Activated CD4-positive, CD25-positive, alpha-beta regulatory T cell treated with anti-CD3 and anti-CD28 coated beads, Interleukin-2, amount 50 U/mL, for 72 hours (primary cell): Measurements from ENCODE around the gene VSTM5.
"Not testable (repeated sequence)": the region's sequence is repeated elsewhere in the genome, so short reads cannot be mapped to it uniquely, and the experiment has no call there.

ENCODE experiments used
- DNase-seq: peaks from one replicate; pipeline ENCODE4 v3.0.0; 2021

Gene VSTM5

DNA sequence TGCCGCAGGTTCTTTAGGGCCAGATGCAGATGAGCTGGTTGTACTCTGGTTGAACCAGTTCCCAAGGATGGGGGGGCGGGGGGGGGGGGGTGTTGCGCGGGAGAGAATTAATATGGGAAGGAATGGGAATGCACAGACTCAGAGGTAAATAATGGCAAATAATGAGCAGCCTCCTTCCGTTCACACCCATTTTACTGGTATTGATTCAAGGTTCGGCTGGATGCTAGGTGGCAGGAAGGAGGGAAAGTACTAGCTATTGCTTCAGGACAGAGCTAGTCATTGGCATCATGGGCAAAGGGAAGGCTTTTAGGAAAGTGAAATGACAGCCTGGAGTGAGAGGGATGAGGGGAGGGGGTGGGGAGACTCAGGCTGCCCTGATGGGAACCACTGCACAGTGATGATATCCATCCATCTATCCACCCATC, at the start of gene VSTM5:
Gene VSTM5 (minus strand): TSS at position 25 of the 425 bp plus-strand sequence. CDS start 116 bp downstream, outside the sequence.
- no peak for DNase-seq

GRCh38 chr11:93895106-93895862, 44.9 kb upstream of the VSTM5 start:
- no peak for DNase-seq

GRCh38 chr11:93890391-93891051, 40.1 kb upstream of the VSTM5 start:
- no peak for DNase-seq

DNA sequence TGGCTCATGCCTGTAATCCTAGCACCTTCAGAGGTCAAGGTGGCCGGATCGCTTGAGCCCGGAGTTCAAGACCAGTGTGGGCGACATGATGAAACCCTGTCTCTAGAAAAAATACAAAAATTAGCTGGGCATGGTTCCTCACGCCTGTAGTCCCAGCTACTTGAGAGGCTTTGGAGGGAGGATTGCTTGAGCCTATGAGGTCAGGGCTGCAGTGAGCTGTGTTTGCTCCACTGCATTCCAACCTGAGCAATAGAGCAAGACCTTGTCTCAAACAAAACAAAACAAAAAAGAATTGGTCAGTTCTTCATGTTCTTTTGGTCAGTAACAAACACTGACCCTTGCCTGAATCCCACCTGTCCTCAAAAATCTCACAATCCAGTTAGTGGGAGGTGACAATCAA, 36.7 kb upstream of the VSTM5 start:
- no peak for DNase-seq

- not testable (repeated sequence) for DNase-seq
Observed at GRCh38 chr11:93879114-93879513, 28.7 kb upstream of the VSTM5 start.

GRCh38 chr11:93875637-93876036, 25.2 kb upstream of the VSTM5 start:
- no peak for DNase-seq

- no peak for DNase-seq
Observed at GRCh38 chr11:93871526-93871925, 21.1 kb upstream of the VSTM5 start.

DNA sequence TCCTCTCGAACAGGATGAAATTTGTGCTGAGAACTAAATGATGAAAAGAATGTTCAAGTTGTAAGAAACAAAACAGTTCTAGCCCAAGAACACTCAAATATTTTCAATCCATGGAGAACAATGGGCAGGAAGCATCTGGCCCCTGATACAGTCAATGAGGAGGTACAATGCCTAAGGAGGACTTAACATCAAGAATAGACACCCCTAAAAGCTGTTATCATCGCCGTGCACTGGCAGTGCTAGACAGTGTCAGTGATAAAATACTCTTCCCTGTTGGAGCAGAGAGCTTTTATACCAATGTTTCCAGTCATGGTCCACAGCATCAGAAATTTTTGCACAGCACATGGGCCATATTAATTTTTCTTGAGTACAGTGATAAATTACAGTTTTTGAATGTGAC, 20.2 kb upstream of the VSTM5 start:
- no peak for DNase-seq

DNA sequence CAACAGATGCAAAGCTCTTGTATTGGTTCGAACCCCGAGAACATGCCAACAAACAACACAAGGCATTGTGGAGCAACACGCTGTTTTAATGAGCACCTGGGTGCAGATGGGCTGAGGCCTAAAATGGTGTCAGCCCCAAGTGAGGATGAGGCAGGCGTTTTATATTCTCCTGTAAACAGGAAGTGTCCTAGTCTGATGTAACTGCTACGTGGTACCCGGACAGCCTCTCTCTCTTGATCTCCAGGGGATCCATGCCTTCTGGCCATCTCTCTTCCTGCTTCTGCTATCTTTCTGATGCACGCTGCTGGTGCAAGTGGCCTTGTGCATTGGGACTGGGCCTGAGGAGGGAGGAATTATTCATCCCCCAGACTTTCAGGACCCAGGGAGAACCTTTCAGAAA, 19.4 kb upstream of the VSTM5 start:
- DNase-seq = no peak

DNA sequence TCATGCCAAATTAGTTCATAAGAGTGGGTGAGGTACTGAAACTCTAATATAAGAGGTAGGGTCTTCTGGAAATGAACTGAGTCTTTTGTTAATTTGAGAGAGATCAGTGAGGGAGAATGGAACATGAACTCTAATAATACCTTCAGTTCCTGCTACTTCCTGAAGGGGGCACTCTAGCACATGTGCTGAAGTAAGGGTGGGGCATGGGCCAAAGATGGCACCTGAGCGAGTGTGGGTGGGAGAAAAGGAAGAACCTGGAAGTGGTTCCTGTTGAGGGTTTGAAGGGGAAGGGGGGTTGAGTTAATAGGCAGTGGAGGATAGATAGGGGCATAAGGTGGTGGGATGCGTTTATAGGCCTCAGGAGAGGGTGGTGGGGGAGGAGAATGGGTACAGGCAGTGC, 18.0 kb upstream of the VSTM5 start:
- not testable (repeated sequence) for DNase-seq

- no peak for DNase-seq
Observed at GRCh38 chr11:93861808-93862207, 11.4 kb upstream of the VSTM5 start.

GRCh38 chr11:93858121-93858775, 7.8 kb upstream of the VSTM5 start:
- no peak for DNase-seq

GRCh38 chr11:93857413-93858120, 7.1 kb upstream of the VSTM5 start:
- no peak for DNase-seq

- no peak for DNase-seq
Observed at GRCh38 chr11:93852242-93852641, 1.8 kb upstream of the VSTM5 start.

DNA sequence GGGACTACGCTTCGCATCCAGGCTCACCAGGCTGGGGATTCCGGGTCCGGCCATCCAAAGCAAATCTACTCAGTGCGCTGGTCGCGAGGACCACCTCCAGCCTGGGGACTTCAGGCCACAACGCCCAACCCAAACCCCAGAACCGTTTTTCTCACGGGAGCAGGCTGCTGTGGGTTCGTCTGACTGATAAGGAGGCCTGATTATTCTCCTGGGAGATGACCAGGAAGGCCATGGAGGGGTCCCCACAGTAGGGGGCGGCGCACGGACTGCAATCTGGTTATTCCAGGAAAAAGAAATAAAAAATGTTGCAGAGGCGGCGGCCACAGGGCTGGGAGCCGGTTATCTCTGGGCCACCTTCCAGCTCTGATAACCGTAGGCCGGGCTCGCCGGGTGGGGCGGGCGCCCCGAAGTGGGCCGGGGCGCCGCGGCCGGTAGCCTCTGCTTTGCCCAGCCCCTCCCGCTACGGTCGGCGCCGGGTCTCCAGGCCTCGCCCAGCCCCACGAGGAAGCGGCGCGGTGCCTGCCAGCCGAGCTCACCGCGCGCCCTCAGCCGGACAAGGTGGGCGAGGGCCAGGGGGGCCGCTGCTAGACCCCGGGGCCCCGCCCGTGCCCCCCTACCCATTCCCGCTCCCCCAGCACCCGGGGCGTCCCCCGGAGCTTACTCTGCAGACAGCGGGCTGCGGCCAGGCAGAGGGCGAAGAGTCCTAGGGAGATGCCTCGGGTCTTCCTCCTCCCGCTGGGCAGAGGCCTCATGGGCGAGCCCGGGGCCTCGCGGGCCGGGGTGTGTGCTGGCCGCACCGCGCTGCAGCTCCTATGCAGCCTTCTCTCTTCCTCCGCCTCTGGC, 446 bp downstream of the VSTM5 start:
- no peak for DNase-seq

DNA sequence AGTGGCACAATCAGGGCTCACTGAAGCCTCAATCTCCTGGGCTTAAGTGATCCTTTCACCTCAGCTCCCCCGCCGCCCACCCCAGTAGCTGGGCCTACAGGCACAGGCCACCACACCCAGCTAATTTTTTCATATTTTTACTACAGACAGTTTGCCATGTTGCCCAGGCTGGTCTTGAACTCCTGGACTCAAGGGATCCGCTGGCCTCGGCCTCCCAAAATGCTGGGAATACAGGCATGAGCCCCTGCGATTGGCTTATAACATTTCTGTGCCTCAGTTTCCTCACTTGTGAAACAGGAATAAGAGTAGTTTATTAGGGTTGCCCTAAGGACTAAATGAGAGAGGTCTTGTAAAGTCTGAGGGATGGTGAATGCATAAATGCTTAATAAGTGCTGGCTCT, 1.2 kb downstream of the VSTM5 start:
- no peak for DNase-seq

- no peak for DNase-seq
Observed at GRCh38 chr11:93846411-93846810, 4.0 kb downstream of the VSTM5 start.

DNA sequence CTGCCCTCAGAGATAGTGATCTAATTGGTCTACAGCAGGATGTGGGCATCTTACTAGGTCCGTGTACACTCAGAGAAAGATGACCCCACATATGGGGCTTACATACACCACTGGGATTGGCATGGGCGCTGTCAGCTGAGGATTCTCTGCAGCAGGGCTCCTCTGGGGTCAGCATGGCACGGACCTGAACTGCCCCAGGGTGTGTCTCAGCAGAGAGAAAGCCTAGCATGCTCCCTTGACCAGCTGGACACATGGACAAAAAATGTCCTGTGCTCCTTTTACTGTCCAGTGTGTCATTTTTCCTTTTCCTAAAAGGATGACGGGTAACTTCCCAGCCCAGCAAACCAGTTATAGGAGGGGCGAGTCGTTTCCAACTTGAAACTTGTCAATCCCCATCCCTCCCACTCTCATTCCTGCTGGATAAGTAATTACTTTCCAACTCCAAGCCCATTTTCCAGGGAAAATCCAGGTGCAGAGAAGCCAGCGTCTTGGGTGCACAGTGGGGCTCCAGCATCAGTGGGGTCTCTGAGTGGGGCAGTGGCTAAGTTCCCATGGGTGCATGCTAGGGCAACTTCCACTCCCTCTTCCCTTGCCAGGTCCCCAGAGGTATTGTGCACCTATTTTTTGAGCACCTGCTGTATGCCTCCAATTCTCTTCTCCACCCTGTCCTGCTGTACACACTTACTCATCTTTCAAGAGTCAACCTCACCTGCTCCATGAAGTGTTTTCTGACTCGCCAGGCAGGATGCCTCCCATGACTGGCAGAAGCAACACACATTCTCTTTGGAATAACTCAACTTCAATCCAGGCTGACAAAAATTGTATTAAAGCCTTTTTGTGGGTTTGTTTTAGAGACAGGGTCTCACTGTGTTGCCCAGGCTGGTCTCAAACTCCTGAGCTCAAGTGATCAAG, 5.0 kb downstream of the VSTM5 start:
- DNase-seq = no peak

DNA sequence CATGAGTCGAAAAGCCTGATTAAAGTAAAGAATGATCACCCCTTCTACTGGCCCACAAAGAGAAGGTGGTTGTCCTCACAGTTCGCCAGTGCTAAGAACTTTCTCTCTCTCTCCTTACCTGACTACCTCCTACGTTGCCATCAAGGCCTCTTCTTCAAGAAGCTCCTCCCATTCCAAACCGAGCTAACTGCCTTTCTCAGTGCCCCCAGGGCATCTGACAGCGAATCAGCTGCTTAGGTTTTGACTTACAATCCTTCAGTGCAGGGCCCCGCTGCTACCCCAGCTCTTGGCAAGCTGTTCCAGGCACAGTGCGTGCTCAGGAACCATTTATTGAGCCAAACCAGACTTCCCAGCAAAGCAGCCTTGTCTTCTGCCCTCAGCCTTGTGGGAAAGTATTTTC, 5.8 kb downstream of the VSTM5 start:
- no peak for DNase-seq

DNA sequence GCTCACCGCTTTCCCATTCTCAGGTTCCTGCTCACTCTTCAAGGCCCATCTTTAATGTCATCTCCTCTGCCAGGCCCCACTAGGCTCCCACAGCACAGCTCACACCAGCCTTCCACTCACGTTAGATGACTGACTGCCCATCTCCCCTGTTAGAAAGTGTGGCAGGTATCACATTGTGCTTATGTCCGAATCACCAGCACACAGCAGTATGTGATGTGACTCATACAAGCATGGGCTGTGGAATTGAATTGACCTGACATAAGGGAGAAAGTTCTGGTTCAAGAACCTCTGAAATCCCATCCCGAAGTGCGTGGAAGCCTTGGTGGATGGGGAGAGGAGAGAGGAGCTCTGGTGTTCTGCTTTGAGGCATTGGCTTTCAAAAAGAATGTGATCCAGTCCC, 6.5 kb downstream of the VSTM5 start:
- no peak for DNase-seq

- no peak for DNase-seq
Observed at GRCh38 chr11:93842461-93842860, 8.0 kb downstream of the VSTM5 start.
